ENCODE data around the gene CFAP251.
"Not testable (repeated sequence)": the region's sequence is repeated elsewhere in the genome, so short reads cannot be mapped to it uniquely, and the experiment has no call there.

The CFAP251 gene

DNA sequence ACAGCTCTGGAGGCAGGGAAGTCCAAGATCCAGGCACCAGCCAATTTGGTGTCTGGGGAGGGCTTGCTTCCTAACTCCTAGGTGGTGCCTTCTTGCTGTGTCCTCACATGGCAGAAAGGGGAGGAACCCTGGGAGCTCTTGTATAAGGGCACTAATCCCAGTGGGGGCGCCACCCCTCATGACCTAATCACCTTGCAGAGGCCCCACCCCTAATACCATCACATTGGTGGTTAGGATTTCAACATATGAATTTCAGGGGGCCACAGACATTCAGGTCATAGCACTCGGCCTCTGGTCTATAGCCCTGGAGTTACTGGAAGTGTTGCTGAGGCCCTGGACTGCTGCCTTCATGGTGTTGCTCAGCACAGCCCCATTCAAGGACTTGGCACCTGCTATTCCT is 15.2 kb upstream of the CFAP251 start:
- DNase-seq, result no peak

DNA sequence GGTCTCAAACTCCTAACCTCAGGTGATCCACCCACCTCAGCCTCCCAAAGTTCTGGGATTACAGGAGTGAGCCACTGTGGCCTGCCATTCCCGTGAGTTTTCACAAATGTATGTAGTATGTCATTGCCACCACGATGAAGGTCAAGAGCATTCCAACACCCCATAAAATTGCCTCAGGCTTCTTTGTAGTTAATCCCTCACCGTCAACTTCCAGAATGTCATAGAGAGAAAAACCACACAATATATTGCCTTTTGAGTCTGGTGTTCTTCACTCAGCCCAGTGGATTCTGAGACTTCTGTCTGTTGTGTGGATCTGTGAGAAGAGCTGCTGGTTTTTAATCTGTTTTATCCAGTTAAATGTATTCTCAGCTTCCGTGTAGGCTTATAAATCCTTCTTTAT is 12.6 kb upstream of the CFAP251 start:
- DNase-seq, result no peak

DNA sequence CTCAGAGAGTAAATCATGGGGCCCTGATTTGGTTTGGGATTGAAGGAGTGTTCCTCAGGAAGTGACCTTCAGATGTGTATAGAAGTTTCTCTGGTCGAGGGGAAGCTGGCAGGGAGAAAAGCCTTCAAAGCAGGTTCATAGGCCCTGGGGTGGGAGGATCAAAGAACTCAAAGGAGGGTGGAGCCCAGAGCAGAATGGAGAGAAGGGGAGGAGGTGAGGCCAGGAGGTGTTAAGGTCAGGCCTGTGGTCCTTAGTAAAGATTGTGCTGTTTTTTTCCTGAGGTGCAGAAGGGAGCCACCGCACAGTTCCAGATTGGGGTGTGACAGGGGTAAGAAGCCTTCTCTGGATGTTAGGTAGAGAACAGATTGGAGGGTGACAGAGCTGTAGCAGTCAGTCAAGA is 9.7 kb upstream of the CFAP251 start:
- no peak for DNase-seq

DNA sequence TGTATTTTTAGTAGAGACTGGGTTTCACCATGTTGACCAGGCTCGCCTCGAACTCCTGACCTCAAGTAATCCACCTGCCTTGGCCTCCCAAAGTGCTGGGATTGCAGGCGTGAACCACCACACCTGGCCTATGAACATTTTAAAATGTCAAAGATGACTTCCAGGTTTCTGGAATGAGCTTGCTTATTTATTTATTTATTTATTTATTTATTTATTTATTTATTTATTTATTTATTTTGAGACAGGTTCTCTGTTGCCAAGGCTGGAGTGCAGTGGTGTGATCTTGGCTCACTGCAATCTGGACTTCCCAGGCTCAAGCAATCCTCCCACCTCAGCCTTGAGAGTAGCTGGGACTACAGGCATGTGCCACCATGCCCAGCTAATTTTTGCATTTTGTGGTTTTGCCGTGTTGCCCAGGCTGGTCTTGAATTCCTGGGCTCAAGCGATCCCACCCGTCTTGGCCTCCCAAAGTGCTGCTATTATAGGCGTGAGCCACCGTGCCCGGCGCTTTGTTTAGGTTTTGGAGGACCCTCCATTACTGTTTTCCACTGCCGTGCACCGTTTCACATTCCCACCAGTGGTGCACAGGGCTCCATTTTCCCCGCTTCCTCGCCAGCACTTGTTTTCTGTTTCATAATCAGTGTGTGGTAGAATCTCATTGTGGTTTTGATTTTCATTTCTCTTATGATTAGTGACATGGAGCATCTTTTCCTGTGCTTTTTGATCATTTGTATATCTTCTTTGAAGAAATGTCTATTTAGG is 6.4 kb upstream of the CFAP251 start:
- no peak for DNase-seq

DNA sequence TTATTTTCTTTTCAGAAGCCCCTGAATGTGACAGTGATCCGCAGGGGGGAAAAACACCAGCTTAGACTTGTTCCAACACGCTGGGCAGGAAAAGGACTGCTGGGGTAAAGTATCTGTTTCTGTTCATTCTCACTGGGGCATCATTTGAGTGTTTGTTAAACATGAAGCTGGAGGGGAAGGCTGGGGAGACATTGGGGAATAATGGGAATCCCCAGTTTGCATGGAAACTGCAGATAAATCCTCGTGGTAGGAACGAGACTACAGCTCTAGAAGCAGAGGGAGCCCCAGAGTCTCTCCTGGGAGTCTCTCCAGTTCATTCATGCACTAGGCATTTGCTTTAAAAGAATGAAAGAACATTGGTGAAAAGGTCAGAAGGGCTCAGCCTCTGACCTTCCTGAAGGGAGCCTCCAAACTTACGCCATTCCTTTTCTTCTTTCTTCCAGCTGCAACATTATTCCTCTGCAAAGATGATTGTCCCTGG is 2.5 kb upstream of the CFAP251 start:
- DNase-seq, result no peak

DNA sequence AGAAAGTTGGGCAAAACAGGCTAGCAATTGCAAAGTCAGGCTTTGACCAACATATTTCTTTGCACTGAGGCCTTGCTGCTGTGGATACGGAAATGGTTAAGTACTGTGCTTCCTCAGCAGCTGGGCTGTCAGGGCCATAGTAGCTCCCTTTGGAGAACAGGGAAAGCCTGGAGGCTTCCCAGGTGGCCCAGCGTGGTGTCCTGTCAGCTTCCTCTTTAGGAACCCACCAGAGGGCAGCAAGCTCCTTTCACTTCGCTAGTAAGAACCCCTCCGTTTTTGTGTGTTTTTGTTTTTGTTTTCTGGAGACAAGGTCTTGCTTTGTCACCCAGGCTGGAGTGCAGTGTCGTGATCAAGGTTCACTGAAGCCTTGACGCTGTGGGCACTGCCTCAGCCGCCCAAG is 1.7 kb upstream of the CFAP251 start:
- peak in 5 of 56 donors; percentile 2 to 14 (median 6) for DNase-seq

DNA sequence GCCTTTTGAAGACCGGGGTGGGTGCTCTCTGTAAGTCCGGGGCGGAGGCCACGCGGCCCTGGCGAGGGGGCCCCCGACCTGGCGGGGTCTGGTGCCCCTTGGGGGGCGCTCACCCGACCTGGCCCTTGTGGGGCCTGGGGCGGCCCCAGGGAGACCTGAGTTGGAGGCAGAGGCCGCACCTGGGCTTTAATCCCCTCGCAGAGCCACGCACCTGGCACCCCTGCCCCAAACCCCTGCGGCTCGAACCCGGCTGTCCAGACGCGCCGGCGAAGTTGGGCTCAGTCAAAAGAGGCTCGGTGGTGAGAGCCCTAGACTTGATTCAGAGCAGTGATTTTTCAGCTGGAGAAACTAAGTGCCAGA is 267 bp downstream of the CFAP251 start:
- DNase-seq, result peak in 4 of 56 donors; percentile 22 to 39 (median 34)

DNA sequence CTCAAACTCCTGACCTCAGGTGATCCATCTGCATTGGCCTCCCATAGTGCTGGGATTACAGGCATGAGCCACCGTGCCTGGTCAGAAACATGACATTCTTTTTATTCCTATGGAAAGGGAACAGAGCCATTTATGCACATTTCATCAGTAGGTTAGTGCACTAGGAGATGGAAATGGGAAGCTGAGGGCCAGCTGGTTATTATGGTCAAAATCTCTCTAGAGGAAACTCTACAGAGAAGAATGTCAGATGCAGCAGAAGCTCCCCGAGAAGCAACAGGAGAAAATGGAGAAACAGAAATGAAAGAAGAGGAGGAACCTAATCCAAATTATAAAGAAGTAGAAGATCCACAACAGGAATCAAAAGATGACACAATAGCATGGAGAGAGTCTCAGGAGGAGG is 2.7 kb downstream of the CFAP251 start:
- no peak for DNase-seq

DNA sequence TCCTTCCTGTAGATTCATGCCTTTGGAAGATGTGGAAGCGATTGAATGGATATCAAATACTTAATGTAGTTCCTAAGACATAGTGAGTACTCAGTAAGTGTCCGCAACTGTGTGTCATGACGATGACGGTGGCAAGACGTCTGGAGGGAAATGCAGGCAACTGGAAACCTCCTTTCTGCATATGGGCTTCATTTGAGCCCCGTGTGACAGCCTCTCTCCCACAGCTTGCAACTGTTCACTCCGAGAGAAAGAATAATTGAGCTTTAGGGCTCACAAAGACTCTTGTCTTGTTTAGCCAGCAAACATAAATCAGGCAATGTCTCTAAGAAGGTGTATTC is 6.9 kb downstream of the CFAP251 start:
- DNase-seq, result no peak

DNA sequence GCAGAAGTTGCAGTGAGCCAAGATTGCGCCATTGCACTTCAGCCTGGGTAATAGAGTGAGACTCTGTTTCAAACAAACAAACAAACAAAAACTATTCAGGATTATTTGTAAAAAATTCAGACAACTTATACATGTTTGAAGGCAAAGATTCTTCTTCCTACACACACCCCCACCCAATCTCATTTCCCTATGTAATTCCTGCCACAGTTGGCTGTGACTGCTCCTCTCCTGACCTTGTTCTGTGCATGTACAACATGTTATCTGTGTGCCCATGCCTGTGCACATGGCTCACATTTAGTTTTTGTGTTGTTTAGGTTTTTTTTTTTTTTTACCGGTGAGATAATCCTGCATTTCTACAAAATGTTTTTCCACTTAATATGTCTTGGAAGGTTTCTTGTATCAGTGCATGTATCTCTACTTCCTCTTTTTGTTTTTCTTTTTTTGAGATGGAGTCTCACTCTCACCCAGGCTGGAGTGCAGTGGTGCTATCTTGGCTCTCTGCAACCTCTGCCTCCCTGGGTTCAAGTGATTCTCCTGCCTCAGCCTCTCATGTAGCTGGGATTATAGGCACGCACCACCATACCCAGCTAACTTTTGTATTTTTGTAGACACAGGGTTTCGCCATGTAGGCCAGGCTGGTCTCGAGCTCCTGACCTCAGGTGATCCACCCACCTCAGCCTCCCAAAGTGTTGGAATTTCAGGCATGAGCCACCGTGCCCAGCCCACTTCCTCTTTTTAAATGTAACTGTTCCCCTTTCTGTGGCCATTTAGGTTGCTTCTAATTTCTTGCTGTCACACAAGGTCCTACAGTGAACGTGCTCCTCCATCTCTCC is 8.7 kb downstream of the CFAP251 start:
- no peak for DNase-seq

DNA sequence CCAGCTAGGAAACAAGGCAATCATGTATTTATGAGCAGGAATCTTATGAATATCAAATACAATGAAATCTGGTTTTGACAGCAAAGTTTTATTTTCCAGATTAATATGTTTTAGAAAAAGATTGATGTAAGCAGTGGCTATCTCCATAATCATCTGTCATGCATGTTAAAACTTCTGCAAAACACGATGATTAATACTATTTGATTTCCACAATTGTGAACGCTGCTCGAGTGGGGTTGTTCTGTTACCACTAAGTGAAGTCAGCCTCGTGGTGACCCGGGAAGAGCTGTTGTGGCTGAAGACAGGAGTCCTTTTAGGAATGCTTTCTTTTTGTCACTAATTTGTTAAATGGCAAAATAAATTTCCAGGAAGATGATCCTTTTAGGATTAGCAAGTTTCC is 9.4 kb downstream of the CFAP251 start:
- DNase-seq, result no peak

DNA sequence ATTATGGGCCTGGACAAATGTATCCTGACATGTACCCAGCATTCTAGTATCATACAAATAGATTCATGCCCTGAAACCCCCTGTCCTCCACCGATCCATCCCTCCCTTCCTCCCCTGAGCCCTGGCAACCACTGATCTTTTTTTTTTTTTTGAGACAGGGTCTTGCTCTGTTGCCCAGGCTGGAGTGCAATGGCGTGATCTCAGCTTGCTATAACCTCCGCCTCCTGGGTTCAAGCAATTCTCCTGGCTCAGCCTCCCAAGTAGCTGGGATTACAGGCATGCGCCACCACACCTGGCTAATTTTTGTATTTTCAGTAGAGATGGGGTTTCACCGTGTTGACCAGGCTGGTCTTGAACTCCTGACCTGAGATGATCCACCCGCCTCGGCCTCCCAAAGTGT is 11.2 kb downstream of the CFAP251 start:
- not testable (repeated sequence) for DNase-seq

DNA sequence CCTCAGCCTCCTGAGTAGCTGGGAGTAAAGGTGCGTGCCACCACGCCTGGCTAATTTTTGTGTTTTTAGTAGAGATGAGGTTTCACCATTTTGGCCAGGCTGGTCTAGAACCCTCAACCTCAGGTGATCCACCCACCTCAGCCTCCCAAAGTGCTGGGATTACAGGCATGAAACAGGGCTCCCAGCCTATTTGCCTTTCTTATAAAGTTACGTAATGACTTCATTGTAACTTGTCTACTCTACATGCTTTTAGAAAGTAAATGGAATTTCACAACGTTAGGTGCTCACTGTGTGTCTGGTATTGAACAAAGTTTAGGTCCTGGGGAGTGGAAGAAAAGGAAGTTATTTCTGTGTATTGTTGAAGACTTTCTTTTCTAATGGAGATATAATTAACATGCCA is 12.5 kb downstream of the CFAP251 start:
- no peak for DNase-seq

DNA sequence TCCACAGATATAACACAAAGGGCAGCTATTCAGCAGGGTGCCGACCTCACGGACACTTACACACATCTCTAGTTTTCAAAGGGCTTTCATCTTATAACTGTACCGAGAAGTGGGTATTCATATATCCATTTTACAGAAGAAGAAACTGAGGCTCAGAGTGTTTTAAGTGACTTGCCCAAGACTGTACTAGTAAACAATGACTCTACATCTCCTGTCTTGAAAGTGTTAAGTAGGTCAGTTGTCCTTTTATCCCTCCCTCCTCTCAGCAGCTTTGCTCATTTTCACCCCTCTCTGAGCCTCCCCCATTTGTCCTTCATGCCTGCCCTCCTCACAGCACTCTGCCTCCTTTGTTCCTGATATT is 13.8 kb downstream of the CFAP251 start:
- DNase-seq, result no peak

DNA sequence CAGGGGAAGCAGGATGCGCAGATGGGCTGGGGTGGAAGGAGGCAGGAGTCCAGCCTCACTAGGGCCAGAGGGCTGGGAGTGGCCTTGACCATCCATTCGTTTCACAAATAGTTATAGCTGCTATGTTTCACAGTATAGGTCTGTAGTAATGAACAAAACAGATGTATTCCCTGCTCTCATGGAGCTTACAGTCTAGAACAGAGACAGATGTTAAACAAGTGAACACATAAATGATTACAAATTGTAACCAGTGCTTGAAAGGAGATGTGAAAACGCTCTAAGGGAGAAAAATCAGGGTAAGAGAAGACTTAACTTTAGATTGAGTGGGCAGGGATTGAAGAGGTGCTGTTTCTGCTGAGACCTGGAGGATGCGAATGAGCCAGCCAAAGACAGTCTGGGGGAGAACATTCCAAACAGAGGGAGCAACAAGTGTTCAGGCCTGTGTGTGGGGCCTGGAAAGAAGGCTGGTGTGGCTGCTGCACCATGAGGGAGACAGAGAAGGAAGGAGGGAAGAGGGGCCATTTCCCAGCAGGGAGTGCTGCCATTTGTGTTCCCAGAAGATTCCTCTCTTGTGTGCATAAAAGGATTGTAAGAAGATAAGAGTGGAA is 14.6 kb downstream of the CFAP251 start:
- no peak for DNase-seq

DNA sequence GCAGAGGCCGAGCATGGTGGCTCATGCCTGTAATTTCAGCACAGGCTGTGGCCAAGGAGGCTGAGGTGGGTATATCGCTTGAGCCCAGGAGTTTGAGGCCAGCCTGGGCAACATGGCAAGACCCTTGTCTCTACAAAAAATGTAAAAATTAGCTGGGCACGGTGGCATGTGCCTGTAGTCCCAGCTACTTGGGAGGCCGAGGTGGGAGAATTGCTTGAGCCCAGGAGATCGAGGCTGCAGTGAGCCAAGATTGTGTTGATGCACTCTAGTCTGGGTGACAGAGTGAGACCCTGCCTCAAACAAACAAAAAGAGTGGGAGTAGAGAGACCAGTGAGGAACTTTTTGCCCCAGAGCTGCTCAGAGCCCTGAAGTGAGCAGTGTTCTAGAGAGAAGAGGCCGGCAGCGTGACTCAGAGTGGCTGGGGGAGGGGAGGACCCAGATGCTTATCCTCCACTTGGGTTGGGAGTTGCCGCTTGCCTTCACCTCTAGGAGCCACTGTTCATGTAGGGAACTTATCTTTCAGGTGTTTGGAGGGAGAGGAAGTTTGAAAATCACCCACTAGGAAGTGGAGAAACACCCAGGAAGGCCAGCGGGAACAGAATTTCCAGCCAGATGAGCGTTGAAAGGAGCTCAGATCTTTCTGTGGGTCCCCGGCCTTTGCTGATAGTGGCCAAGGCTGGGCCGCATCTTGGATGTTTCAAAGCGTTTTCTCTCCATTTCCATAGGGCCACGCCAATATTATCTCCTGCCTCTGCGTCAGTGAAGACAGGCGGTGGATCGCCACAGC is 15.3 kb downstream of the CFAP251 start:
- no peak for DNase-seq

DNA sequence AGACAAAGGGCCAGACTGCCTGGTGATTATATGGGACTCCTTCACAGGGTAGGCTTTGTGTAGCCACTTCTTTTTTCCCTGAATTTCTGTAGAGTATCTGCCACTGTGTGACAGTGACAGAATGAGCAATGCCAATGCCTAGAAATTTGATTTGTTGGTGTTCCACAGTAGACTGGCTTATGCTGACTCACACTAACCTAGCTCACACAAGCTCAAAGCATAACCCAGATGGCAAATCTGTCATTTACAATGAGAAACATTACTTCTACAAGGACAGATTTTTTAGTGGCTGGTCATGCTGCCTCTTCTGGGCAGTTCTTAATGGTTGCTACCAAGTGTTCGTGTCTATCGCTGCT is 15.9 kb downstream of the CFAP251 start:
- no peak for DNase-seq

DNA sequence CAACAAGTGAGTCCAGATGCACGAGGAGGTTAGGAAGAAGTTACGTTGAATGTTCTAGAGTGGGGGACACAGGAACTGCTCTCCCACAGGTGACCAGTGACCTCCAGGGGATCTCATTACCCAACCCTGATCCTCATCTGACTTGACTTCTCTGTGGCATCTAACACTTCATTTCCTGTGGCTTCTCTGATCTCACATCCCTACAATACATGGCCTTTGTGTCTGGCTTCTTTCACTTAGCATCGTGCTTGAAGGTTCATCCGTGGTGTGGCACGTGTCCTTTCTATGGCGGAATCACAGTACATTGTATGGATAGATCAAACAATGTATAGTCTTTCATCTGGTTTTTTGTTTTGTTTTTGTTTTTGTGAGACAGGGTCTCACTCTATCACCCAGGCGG is 19.3 kb downstream of the CFAP251 start:
- no peak for DNase-seq

DNA sequence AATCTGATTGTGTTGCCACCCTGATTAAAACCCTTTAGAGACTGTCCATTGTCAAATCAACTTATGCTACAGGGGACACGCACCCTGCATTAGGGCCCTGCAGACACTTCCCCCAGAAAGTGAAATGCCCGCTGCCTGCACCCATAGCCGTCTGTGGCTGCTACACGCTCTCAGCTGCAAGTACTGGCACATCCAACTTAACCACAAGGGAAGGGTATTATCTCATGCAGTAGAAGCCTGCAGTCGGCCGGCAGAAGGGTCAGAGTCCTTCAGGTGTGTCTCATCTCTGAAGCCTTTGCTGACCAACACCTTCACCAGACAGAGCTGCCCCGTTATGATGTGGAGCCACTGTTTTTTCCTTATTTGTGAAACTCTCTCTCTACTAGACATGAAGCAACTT is 20.8 kb downstream of the CFAP251 start:
- DNase-seq, result no peak

DNA sequence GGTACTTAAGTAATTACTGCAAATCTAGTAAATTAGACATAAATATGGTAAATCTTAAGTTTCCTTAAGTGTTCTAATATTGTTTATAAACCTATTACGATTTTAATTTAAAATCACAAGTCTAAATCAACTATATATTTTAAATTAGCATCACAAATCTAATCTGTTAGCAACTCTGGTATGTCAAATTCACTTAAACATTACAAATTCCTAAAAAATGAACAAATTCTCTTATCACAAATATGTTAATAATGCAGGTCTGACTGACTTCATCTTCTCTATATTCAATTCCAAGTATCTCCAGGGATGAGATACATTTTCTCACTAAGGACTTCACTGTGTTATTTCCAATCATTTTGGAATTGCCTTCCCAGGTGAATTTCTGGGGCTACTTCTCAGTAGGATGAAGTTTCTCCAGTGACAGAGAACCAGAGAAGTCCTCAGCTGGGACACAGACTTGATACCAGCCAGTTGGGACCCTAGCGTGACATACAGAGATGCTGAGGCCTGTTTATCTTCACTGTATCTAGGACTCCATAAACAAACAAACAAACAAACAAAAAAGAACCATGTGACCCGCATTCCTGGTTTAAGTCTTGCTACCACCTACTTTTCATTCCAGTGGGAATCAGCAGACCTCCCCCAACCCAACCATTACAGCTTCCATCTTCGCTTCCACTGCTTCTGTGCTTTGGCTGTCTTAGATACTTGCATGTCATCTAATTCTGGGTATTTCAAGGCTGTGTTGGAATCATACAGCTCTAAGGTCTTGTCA is 21.8 kb downstream of the CFAP251 start:
- DNase-seq, result no peak

DNA sequence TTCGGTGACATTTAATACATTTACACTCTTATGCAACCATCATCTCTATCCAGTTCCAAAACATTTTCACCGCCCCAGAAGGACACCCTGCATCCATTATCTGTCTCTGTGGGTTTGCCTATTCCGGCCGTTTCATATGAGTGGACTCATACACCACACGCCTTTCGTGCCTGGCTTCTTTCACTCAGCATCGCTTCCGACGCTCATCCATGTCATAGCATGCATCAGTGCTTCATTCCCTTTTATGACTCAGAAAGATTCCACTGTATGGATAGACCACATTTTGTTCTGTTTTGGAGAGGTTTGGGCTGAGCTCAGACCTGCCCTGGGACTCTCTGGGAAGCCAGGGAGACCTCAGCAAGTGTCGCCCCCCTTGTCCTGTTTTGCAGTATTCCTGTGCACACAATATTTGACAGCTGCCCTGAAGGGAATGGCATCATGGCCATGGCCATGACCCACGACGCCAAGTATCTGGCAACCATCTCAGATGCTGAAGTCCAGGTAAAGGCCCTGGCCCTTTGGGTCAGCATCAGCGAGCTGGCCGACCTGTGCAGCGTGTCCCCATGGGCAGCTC is 23.8 kb downstream of the CFAP251 start:
- DNase-seq, result no peak

All from nucleus accumbens (tissue), 56 donors.